Neural cell (in vitro differentiated cells): ENCODE data around the gene ORC6. TPM values are rescaled to one million over a fixed set of nuclear protein-coding genes. Genes with fewer than 3 reads are reported as not detected.
A peak's percentile ranks its signal among the peaks of the same experiment; 100 is the strongest.
"Not testable (repeated sequence)": the region's sequence is repeated elsewhere in the genome, so short reads cannot be mapped to it uniquely, and the experiment has no call there.

Source experiments
- H2AFZ ChIP-seq: fragments of 200-600, 300-800 bp; sonication (generic), shearing (Covaris generic); 2 replicates; pipeline ENCODE4 v1.6.0; 2014; ENCODE audit warnings: low read depth, mild to moderate bottlenecking, antibody characterized with exemption, low read length, moderate library complexity
- H3F3A ChIP-seq: fragments of 200-600 bp; shearing (Covaris generic); 2 replicates; pipeline ENCODE4 v1.6.1; 2016; ENCODE audit warnings: mild to moderate bottlenecking, moderate library complexity, mixed read lengths, antibody characterized with exemption, low read length; ENCODE audit not compliant: insufficient read depth, poor library complexity, severe bottlenecking
- H3K27ac ChIP-seq: fragments of 200-600, 300-800 bp; sonication (generic), shearing (Covaris generic); 2 replicates; pipeline ENCODE4 v1.5.1; 2014; ENCODE audit warnings: mild to moderate bottlenecking, low read length, moderate library complexity
- H3K27me3 ChIP-seq: fragments of 300-800, 200-600 bp; sonication (generic), shearing (Covaris generic); 2 replicates; pipeline ENCODE4 v1.6.0; 2014; ENCODE audit warnings: mild to moderate bottlenecking, low read depth, low read length, moderate library complexity; ENCODE audit not compliant: insufficient read depth
- H3K36me3 ChIP-seq: fragments of 300-800, 200-600 bp; sonication (generic), shearing (Covaris generic); 2 replicates; pipeline ENCODE4 v1.5.1; 2014; ENCODE audit warnings: mild to moderate bottlenecking, antibody characterized with exemption, low read length, moderate library complexity; ENCODE audit not compliant: insufficient read depth
- H3K4me2 ChIP-seq: fragments of 300-800, 200-600 bp; sonication (generic), shearing (Covaris generic); 2 replicates; pipeline ENCODE4 v1.6.0; 2014; ENCODE audit warnings: mild to moderate bottlenecking, low read length
- H3K4me3 ChIP-seq: fragments of 300-800, 200-600 bp; sonication (generic), shearing (Covaris generic); 2 replicates; pipeline ENCODE4 v1.5.1; 2014; ENCODE audit warnings: mild to moderate bottlenecking, low read length, moderate library complexity
- H3K79me2 ChIP-seq: fragments of 200-600 bp; shearing (Covaris generic); replicated peaks from 2 replicates; pipeline ENCODE4 v1.6.0; 2014; ENCODE audit warnings: mild to moderate bottlenecking, low read length, moderate library complexity; ENCODE audit not compliant: insufficient read depth
- H3K9ac ChIP-seq: fragments of 300-800, 200-600 bp; sonication (generic), shearing (Covaris generic); 2 replicates; pipeline ENCODE4 v1.6.1; 2016; ENCODE audit warnings: mild to moderate bottlenecking, low read length, mixed read lengths
- H3K9me2 ChIP-seq: fragments of 200-600 bp; shearing (Covaris generic); 2 replicates; pipeline ENCODE4 v1.6.1; 2016; ENCODE audit warnings: mild to moderate bottlenecking, low read length, mixed read lengths; ENCODE audit not compliant: insufficient read depth
- H3K9me3 ChIP-seq: fragments of 200-600, 300-800 bp; sonication (generic), shearing (Covaris generic); 2 replicates; pipeline ENCODE4 v1.6.1; 2016; ENCODE audit warnings: mild to moderate bottlenecking, mixed run types, low read length, moderate library complexity, mixed read lengths
- H4K20me1 ChIP-seq: fragments of 200-600 bp; shearing (Covaris generic); 2 replicates; pipeline ENCODE4 v1.6.1; 2016; ENCODE audit warnings: mild to moderate bottlenecking, mixed run types; ENCODE audit not compliant: insufficient read depth
- CTCF ChIP-seq: fragments of 450-650 bp; IDR thresholded peaks from 2 replicates; pipeline ENCODE4 v1.5.1; 2014; ENCODE audit warnings: antibody characterized with exemption, mild to moderate bottlenecking, moderate library complexity; ENCODE audit not compliant: poor library complexity, severe bottlenecking
- EP300 ChIP-seq: fragments of 450-650 bp; conservative IDR thresholded peaks from 2 replicates; pipeline ENCODE4 v1.6.1; 2014; ENCODE audit warnings: antibody characterized with exemption, mild to moderate bottlenecking, moderate library complexity; ENCODE audit not compliant: poor library complexity, severe bottlenecking
- EZH2 ChIP-seq: fragments of 200-600, 300-800 bp; shearing (Covaris generic), sonication (generic); IDR thresholded peaks from 2 replicates; pipeline ENCODE4 v1.6.1; 2014; ENCODE audit warnings: antibody characterized with exemption, low read length, borderline replicate concordance, mild to moderate bottlenecking; ENCODE audit not compliant: insufficient read depth, poor library complexity, severe bottlenecking
- MXI1 ChIP-seq: fragments of 450-650 bp; conservative IDR thresholded peaks from 2 replicates; pipeline ENCODE4 v1.6.1; 2014; ENCODE audit warnings: antibody characterized with exemption, mild to moderate bottlenecking; ENCODE audit not compliant: poor library complexity, severe bottlenecking
- RAD21 ChIP-seq: fragments of 450-650 bp; conservative IDR thresholded peaks from 2 replicates; pipeline ENCODE4 v1.6.1; 2014; ENCODE audit warnings: antibody characterized with exemption, mild to moderate bottlenecking, moderate library complexity
- REST ChIP-seq: IDR thresholded peaks from 2 replicates; pipeline ENCODE4 v1.6.1; 2012; ENCODE audit warnings: borderline replicate concordance
- SMC3 ChIP-seq: fragments of 450-650 bp; conservative IDR thresholded peaks from 2 replicates; pipeline ENCODE4 v1.6.1; 2014; ENCODE audit warnings: antibody characterized with exemption, mild to moderate bottlenecking, moderate library complexity; ENCODE audit not compliant: poor library complexity
- TAF1 ChIP-seq: IDR thresholded peaks from 2 replicates; pipeline ENCODE4 v1.6.1; 2012; ENCODE audit warnings: low read depth
- polyA plus RNA-seq: library from polyadenylated mRNA; depleted of rRNA; stranded (reverse); fragments of >200 nt; gene quantifications from 2 replicates; pipeline ENCODE4 v1.2.3, GENCODE V29; 2014

ORC6 gene
- polyA plus RNA-seq, 1 donor from 2014 or later, result 26.8 TPM

DNA sequence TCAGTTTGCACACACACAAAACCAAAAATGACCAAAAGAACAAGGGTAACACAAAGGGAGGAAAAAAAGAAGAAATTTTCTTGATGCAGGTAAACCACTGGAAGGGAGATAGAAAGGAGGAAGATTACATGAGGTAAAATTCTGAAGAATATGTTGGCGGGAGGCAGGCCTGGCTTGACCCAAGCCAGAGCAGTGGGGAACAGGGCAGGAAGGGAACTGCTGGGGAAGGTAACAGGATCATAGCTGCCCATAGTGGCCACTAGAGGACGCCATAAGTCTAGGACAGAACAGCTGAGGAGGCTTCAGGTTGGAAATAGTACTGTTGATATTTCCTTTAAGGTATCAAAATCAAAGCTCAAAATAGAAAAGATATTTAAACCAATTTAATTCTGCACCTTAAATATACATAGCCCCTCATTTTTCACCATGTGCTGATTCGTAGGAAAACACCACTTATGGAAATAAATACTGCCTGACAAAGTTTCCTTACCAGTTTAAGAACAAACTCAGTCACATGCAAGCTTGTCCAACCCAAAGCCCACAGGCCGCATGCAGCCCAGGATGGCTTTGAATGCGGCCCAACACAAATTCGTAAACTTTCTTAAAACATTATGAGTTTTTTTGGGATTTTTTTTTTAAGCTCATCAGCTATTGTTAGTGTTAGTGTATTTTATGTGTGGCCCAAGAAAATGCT is 16.0 kb upstream of the ORC6 start:
- H3K27ac ChIP-seq, result no peak overlapping the region
- no peaks in the 10 kb centered on the region for H3K79me2 ChIP-seq

GRCh38 chr16:46677943-46678342 is 11.5 kb upstream of the ORC6 start:
- H3K79me2 ChIP-seq, result peaks cover 12% of the 10 kb centered on the region
- H3K36me3 ChIP-seq, result not testable (repeated sequence)

More for the DNA sequence above, 16.0 kb upstream of the ORC6 start:
- H3K9ac ChIP-seq, result no peak overlapping the region
- H3K9me3 ChIP-seq, result no peaks in the 10 kb centered on the region
- no peak overlapping the region for H3K4me2 ChIP-seq
- H3F3A ChIP-seq, result no peaks in the 10 kb centered on the region
- H2AFZ ChIP-seq, result no peak overlapping the region
- TF ChIP-seq CTCF, result peak; percentile 71
- no peak for TF ChIP-seq EZH2
- no peak for TF ChIP-seq MXI1
- TF ChIP-seq REST, result no peak
- TF ChIP-seq RAD21, result peak; percentile 67
- TF ChIP-seq TAF1, result no peak
- no peak for TF ChIP-seq EP300
- peak; percentile 42 for TF ChIP-seq SMC3
- no peaks in the 10 kb centered on the region for H4K20me1 ChIP-seq
- H3K9me2 ChIP-seq, result no peaks in the 10 kb centered on the region
- H3K36me3 ChIP-seq, result peaks cover 4% of the 10 kb centered on the region
- H3K4me3 ChIP-seq, result no peak overlapping the region
- no peaks in the 10 kb centered on the region for H3K27me3 ChIP-seq

GRCh38 chr16:46681867-46682266 is 7.6 kb upstream of the ORC6 start:
- H3K9me2 ChIP-seq, H3K27ac ChIP-seq, H3K36me3 ChIP-seq, H3K4me3 ChIP-seq, H3K4me2 ChIP-seq, H3K9me3 ChIP-seq, H2AFZ ChIP-seq, H3K27me3 ChIP-seq, H3K9ac ChIP-seq, H3F3A ChIP-seq, H4K20me1 ChIP-seq: not testable (repeated sequence)
- H3K79me2 ChIP-seq, result peaks cover 48% of the 10 kb centered on the region

More at GRCh38 chr16:46677943-46678342, 11.5 kb upstream of the ORC6 start:
- H3F3A ChIP-seq, H2AFZ ChIP-seq, H3K27me3 ChIP-seq, H3K4me3 ChIP-seq, H3K9me3 ChIP-seq, H3K27ac ChIP-seq, H3K9ac ChIP-seq, H3K4me2 ChIP-seq, H4K20me1 ChIP-seq, H3K9me2 ChIP-seq: not testable (repeated sequence)
